K562 (cell line): ENCODE data around the gene DHX29. TPM values are rescaled to one million over a fixed set of nuclear protein-coding genes. Genes with fewer than 3 reads are reported as not detected.

Experiments used
- AFF1 ChIP-seq, 2 experiments: fragments of 450-650 bp; IDR thresholded peaks; 2 replicates each; pipeline ENCODE4 v1.6.1; 2018; ENCODE audit warnings: mild to moderate bottlenecking in 2 of 2, low read depth in 1 of 2; ENCODE audit not compliant: partially characterized antibody in 2 of 2
- EZH2 ChIP-seq: IDR thresholded peaks from 2 replicates; pipeline ENCODE4 v1.6.1; 2012; ENCODE audit warnings: low read depth, mild to moderate bottlenecking, inconsistent platforms, low read length, borderline replicate concordance
- GTF2A2 ChIP-seq: IDR thresholded peaks from 2 replicates; pipeline ENCODE4 v1.6.1; 2016; ENCODE audit warnings: mild to moderate bottlenecking, missing genetic modification characterization, missing compliant biosample characterization
- JUNB ChIP-seq: fragments of 450-650 bp; formaldehyde crosslinking; conservative IDR thresholded peaks from 2 replicates; pipeline ENCODE4 v1.4.0; 2020; ENCODE audit warnings: mild to moderate bottlenecking
- KDM1A ChIP-seq, 2 experiments: fragments of 450-650 bp; IDR thresholded peaks; 2 replicates each; pipeline ENCODE4 v1.6.1; 2016; ENCODE audit warnings: mild to moderate bottlenecking in 2 of 2
- RNF219 ChIP-seq: fragments of 250-450 bp; sonication (Bioruptor Pico); IDR thresholded peaks from 2 replicates; pipeline ENCODE4 v1.5.0; 2022; ENCODE audit warnings: mild to moderate bottlenecking
- SMARCA4 ChIP-seq: fragments of 450-650 bp; IDR thresholded peaks from 2 replicates; pipeline ENCODE4 v1.6.1; 2016
- polyA plus RNA-seq, 8 experiments: library from polyadenylated mRNA; depleted of rRNA in 4 of 8; stranded (reverse) in 5 of 8; unstranded in 3 of 8; fragments of >200 nt; fragmentation: Nextera tagmentation in 2 of 8; fragmentation: Illumina TruSeq in 1 of 8; extraction: Ambion mirVana in 2 of 8; extraction: Trizol in 1 of 8; gene quantifications; 2 replicates each; pipeline versions ENCODE4 v1.2.1 to v1.2.3, GENCODE V29; 2011 to 2014; ENCODE audit warnings: inconsistent platforms in 1 of 8, missing spikeins in 1 of 8
- total RNA-seq, 7 experiments: library from RNA; depleted of rRNA in 6 of 7; stranded (reverse); fragments of >200 nt in 6 of 7; fragmentation: Illumina TruSeq in 2 of 7; extraction: Trizol in 2 of 7; gene quantifications; 2 replicates each; pipeline versions ENCODE4 v1.2.1 to v1.2.3, GENCODE V29; 2011 to 2021; ENCODE audit warnings: low replicate concordance in 1 of 7
- TF ChIP-seq, protein P1 (sequence below): fragments of 200-600 bp; sonication (generic); IDR thresholded peaks from one replicate; pipeline ENCODE4 v1.6.1; 2012; ENCODE audit warnings: mild to moderate bottlenecking, low read depth, low read length, inconsistent platforms

Gene DHX29
- total and polyA plus RNA-seq, 9 of the 15 experiments (the other 6 are each of a cell fraction or from before 2014, with no cell fraction given): 7.5 to 42.1 (median 25.0) TPM

DNA sequence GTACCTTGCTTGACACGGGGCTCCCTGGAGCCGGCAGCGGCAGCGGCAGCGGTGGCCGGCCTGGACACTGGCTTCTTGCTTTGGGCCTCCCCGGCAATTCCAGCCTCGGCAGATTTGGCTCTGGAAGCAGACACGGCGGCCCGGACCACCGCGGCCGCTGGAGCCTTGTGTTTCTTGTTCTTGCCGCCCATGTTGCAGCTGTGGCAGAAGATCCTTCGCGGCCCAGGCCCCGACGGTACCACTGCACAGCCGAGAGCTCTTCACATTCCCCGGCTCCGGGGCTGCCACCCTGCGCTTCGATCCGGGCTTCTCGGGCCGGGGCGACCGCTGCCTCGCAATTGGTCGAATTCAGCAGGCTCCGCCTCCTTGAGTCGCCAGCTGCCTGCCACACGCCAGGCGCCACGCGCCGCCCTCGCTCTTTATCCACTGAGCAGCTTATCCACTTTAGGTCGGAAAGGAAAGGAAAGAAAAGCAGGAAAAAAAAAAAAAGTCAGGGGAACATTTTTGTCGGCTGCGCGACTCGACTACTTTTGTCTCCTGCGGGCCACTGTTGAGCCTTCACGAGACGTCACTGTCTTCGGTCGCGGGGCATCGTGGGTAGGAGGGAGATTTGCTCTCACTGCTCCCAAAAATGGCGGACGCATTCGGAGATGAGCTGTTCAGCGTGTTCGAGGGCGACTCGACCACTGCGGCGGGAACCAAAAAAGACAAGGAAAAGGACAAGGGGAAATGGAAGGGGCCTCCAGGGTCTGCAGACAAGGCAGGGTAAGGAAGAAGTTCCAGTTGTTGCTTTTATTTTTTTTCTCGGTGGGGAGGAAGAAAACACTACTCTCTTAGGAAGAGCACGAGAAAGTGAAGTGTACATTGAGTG, at the start of gene DHX29, which contains the start of gene MTREX (continued):
- TF ChIP-seq, protein P1, sequence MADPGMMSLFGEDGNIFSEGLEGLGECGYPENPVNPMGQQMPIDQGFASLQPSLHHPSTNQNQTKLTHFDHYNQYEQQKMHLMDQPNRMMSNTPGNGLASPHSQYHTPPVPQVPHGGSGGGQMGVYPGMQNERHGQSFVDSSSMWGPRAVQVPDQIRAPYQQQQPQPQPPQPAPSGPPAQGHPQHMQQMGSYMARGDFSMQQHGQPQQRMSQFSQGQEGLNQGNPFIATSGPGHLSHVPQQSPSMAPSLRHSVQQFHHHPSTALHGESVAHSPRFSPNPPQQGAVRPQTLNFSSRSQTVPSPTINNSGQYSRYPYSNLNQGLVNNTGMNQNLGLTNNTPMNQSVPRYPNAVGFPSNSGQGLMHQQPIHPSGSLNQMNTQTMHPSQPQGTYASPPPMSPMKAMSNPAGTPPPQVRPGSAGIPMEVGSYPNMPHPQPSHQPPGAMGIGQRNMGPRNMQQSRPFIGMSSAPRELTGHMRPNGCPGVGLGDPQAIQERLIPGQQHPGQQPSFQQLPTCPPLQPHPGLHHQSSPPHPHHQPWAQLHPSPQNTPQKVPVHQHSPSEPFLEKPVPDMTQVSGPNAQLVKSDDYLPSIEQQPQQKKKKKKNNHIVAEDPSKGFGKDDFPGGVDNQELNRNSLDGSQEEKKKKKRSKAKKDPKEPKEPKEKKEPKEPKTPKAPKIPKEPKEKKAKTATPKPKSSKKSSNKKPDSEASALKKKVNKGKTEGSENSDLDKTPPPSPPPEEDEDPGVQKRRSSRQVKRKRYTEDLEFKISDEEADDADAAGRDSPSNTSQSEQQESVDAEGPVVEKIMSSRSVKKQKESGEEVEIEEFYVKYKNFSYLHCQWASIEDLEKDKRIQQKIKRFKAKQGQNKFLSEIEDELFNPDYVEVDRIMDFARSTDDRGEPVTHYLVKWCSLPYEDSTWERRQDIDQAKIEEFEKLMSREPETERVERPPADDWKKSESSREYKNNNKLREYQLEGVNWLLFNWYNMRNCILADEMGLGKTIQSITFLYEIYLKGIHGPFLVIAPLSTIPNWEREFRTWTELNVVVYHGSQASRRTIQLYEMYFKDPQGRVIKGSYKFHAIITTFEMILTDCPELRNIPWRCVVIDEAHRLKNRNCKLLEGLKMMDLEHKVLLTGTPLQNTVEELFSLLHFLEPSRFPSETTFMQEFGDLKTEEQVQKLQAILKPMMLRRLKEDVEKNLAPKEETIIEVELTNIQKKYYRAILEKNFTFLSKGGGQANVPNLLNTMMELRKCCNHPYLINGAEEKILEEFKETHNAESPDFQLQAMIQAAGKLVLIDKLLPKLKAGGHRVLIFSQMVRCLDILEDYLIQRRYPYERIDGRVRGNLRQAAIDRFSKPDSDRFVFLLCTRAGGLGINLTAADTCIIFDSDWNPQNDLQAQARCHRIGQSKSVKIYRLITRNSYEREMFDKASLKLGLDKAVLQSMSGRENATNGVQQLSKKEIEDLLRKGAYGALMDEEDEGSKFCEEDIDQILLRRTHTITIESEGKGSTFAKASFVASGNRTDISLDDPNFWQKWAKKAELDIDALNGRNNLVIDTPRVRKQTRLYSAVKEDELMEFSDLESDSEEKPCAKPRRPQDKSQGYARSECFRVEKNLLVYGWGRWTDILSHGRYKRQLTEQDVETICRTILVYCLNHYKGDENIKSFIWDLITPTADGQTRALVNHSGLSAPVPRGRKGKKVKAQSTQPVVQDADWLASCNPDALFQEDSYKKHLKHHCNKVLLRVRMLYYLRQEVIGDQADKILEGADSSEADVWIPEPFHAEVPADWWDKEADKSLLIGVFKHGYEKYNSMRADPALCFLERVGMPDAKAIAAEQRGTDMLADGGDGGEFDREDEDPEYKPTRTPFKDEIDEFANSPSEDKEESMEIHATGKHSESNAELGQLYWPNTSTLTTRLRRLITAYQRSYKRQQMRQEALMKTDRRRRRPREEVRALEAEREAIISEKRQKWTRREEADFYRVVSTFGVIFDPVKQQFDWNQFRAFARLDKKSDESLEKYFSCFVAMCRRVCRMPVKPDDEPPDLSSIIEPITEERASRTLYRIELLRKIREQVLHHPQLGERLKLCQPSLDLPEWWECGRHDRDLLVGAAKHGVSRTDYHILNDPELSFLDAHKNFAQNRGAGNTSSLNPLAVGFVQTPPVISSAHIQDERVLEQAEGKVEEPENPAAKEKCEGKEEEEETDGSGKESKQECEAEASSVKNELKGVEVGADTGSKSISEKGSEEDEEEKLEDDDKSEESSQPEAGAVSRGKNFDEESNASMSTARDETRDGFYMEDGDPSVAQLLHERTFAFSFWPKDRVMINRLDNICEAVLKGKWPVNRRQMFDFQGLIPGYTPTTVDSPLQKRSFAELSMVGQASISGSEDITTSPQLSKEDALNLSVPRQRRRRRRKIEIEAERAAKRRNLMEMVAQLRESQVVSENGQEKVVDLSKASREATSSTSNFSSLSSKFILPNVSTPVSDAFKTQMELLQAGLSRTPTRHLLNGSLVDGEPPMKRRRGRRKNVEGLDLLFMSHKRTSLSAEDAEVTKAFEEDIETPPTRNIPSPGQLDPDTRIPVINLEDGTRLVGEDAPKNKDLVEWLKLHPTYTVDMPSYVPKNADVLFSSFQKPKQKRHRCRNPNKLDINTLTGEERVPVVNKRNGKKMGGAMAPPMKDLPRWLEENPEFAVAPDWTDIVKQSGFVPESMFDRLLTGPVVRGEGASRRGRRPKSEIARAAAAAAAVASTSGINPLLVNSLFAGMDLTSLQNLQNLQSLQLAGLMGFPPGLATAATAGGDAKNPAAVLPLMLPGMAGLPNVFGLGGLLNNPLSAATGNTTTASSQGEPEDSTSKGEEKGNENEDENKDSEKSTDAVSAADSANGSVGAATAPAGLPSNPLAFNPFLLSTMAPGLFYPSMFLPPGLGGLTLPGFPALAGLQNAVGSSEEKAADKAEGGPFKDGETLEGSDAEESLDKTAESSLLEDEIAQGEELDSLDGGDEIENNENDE: no peak
- TF ChIP-seq SMARCA4: 0 out of 2 replicates have a peak, but pooled peaks have one; percentile 64
- TF ChIP-seq GTF2A2 (tag): no peak
- no peak for TF ChIP-seq EZH2
- no peak for TF ChIP-seq KDM1A (IDR thresholded peaks at IDR 0.05)
- TF ChIP-seq RNF219 (CRISPR knock-in tag): 0 out of 2 replicates have a peak, but pooled peaks have one; percentile 43
- TF ChIP-seq AFF1 (IDR thresholded peaks at IDR 0.05; ENCODE audit: low read depth in 1 of 2, partially characterized antibody in 2 of 2): peak; percentile 79 to 83
- no peak for TF ChIP-seq JUNB (CRISPR knock-in tag)
